ENCODE data around the gene ETS2. TPM values are rescaled to one million over a fixed set of nuclear protein-coding genes. Genes with fewer than 3 reads are reported as not detected.

ETS2 gene
- total and polyA plus RNA-seq, 2 donors: 91.7 to 113 TPM

- Histone ChIP-seq H3K27ac (ENCODE audit: low read depth) (no peak overlapping the region), H3K36me3 (ENCODE audit: insufficient read depth) (no peaks in the 10 kb centered on the region), H3K4me3 (ENCODE audit: low read depth, low read length) (no peak overlapping the region), H3K4me1 (ENCODE audit: insufficient read depth) (no peaks in the 10 kb centered on the region)
- DNase-seq (ENCODE audit: extremely low spot score): no peak
- 71% methylated on average over 4 of the region's 4 CpGs for WGBS
Measured at GRCh38 chr21:38788275-38788905, 17.3 kb upstream of the ETS2 start.

GRCh38 chr21:38789275-38789674 lies 16.5 kb upstream of the ETS2 start:
- H3K36me3 ChIP-seq (ENCODE audit: insufficient read depth): no peaks in the 10 kb centered on the region
- H3K4me3 ChIP-seq (ENCODE audit: low read depth, low read length): no peak overlapping the region
- 98% methylated on average over 3 of the region's 3 CpGs for WGBS
- no peak overlapping the region for H3K27ac ChIP-seq (ENCODE audit: low read depth)
- no peaks in the 10 kb centered on the region for H3K4me1 ChIP-seq (ENCODE audit: insufficient read depth)
- no peak for DNase-seq (ENCODE audit: extremely low spot score)

- no peak for DNase-seq (ENCODE audit: extremely low spot score)
- H3K36me3 ChIP-seq (ENCODE audit: insufficient read depth): no peaks in the 10 kb centered on the region
- WGBS: 62% methylated on average over 7 of the region's 7 CpGs
- no peak overlapping the region for H3K4me3 ChIP-seq (ENCODE audit: low read depth, low read length)
- H3K4me1 ChIP-seq (ENCODE audit: insufficient read depth): no peaks in the 10 kb centered on the region
- H3K27ac ChIP-seq (ENCODE audit: low read depth): no peak overlapping the region
Measured at GRCh38 chr21:38790059-38790458, 15.7 kb upstream of the ETS2 start.

- Histone ChIP-seq H3K4me3 (ENCODE audit: low read depth, low read length) (no peak overlapping the region), H3K36me3 (ENCODE audit: insufficient read depth) (no peaks in the 10 kb centered on the region), H3K27ac (ENCODE audit: low read depth) (no peak overlapping the region), H3K4me1 (ENCODE audit: insufficient read depth) (no peaks in the 10 kb centered on the region)
- WGBS: 53% methylated on average over 4 of the region's 4 CpGs
- DNase-seq (ENCODE audit: extremely low spot score): no peak
Measured at GRCh38 chr21:38790961-38791360, 14.8 kb upstream of the ETS2 start.

- no peak for DNase-seq (ENCODE audit: extremely low spot score)
- H3K36me3 ChIP-seq (ENCODE audit: insufficient read depth): no peaks in the 10 kb centered on the region
- 92% methylated on average over 5 of the region's 5 CpGs for WGBS
Measured at GRCh38 chr21:38792676-38793459, 12.9 kb upstream of the ETS2 start.

GRCh38 chr21:38793926-38794713 lies 11.6 kb upstream of the ETS2 start:
- H3K4me1 ChIP-seq (ENCODE audit: insufficient read depth): no peaks in the 10 kb centered on the region
- WGBS: 91% methylated on average over 16 of the region's 16 CpGs
- no peak overlapping the region for H3K27ac ChIP-seq (ENCODE audit: low read depth)
- DNase-seq (ENCODE audit: extremely low spot score): no peak
- no peak overlapping the region for H3K4me3 ChIP-seq (ENCODE audit: low read depth, low read length)
- H3K36me3 ChIP-seq (ENCODE audit: insufficient read depth): no peaks in the 10 kb centered on the region

More at GRCh38 chr21:38792676-38793459, 12.9 kb upstream of the ETS2 start:
- Histone ChIP-seq H3K27ac (ENCODE audit: low read depth) (no peak overlapping the region), H3K4me1 (ENCODE audit: insufficient read depth) (no peaks in the 10 kb centered on the region), H3K4me3 (ENCODE audit: low read depth, low read length) (no peak overlapping the region)

- no peaks in the 10 kb centered on the region for H3K36me3 ChIP-seq (ENCODE audit: insufficient read depth)
- DNase-seq (ENCODE audit: extremely low spot score): no peak
- WGBS: 91% methylated on average over 6 of the region's 6 CpGs
- no peak overlapping the region for H3K4me3 ChIP-seq (ENCODE audit: low read depth, low read length)
- H3K4me1 ChIP-seq (ENCODE audit: insufficient read depth): no peaks in the 10 kb centered on the region
- no peak overlapping the region for H3K27ac ChIP-seq (ENCODE audit: low read depth)
Measured at GRCh38 chr21:38794978-38795377, 10.8 kb upstream of the ETS2 start.

GRCh38 chr21:38795475-38795874 lies 10.3 kb upstream of the ETS2 start:
- no peaks in the 10 kb centered on the region for H3K36me3 ChIP-seq (ENCODE audit: insufficient read depth)
- no peak overlapping the region for H3K27ac ChIP-seq (ENCODE audit: low read depth)
- DNase-seq (ENCODE audit: extremely low spot score): no peak
- 94% methylated on average over 8 of the region's 8 CpGs for WGBS
- no peak overlapping the region for H3K4me3 ChIP-seq (ENCODE audit: low read depth, low read length)
- no peaks in the 10 kb centered on the region for H3K4me1 ChIP-seq (ENCODE audit: insufficient read depth)

- no peak overlapping the region for H3K4me3 ChIP-seq (ENCODE audit: low read depth, low read length)
- H3K4me1 ChIP-seq (ENCODE audit: insufficient read depth): no peaks in the 10 kb centered on the region
- no peaks in the 10 kb centered on the region for H3K36me3 ChIP-seq (ENCODE audit: insufficient read depth)
- DNase-seq (ENCODE audit: extremely low spot score): no peak
- H3K27ac ChIP-seq (ENCODE audit: low read depth): no peak overlapping the region
- WGBS: 90% methylated on average over 5 of the region's 5 CpGs
Measured at GRCh38 chr21:38796424-38796823, 9.3 kb upstream of the ETS2 start.

- Histone ChIP-seq H3K27ac (ENCODE audit: low read depth) (no peak overlapping the region), H3K36me3 (ENCODE audit: insufficient read depth) (no peaks in the 10 kb centered on the region), H3K4me3 (ENCODE audit: low read depth, low read length) (no peak overlapping the region), H3K4me1 (ENCODE audit: insufficient read depth) (no peaks in the 10 kb centered on the region)
- no peak for DNase-seq (ENCODE audit: extremely low spot score)
- WGBS: 81% methylated on average over 3 of the region's 3 CpGs
Measured at GRCh38 chr21:38797470-38797869, 8.3 kb upstream of the ETS2 start.

- 84% methylated on average over 6 of the region's 6 CpGs for whole genome bisulfite sequencing
Measured at GRCh38 chr21:38798081-38798480, 7.6 kb upstream of the ETS2 start.

GRCh38 chr21:38798481-38798882 lies 7.2 kb upstream of the ETS2 start:
- H3K4me3 ChIP-seq (ENCODE audit: low read depth, low read length): no peak overlapping the region
- H3K4me1 ChIP-seq (ENCODE audit: insufficient read depth): no peaks in the 10 kb centered on the region
- H3K36me3 ChIP-seq (ENCODE audit: insufficient read depth): no peaks in the 10 kb centered on the region
- WGBS: 78% methylated on average over 7 of the region's 7 CpGs
- DNase-seq (ENCODE audit: extremely low spot score): no peak
- no peak overlapping the region for H3K27ac ChIP-seq (ENCODE audit: low read depth)

More at GRCh38 chr21:38798081-38798480, 7.6 kb upstream of the ETS2 start:
- Histone ChIP-seq H3K4me1 (ENCODE audit: insufficient read depth) (no peaks in the 10 kb centered on the region), H3K4me3 (ENCODE audit: low read depth, low read length) (no peak overlapping the region), H3K27ac (ENCODE audit: low read depth) (no peak overlapping the region), H3K36me3 (ENCODE audit: insufficient read depth) (no peaks in the 10 kb centered on the region)
- no peak for DNase-seq (ENCODE audit: extremely low spot score)

GRCh38 chr21:38800046-38800758 lies 5.5 kb upstream of the ETS2 start:
- WGBS: 95% methylated on average over 5 of the region's 5 CpGs
- no peak overlapping the region for H3K4me3 ChIP-seq (ENCODE audit: low read depth, low read length)
- DNase-seq (ENCODE audit: extremely low spot score): no peak

More at GRCh38 chr21:38800046-38800758, 5.5 kb upstream of the ETS2 start:
- Histone ChIP-seq H3K4me1 (ENCODE audit: insufficient read depth) (no peaks in the 10 kb centered on the region), H3K36me3 (ENCODE audit: insufficient read depth) (no peaks in the 10 kb centered on the region), H3K27ac (ENCODE audit: low read depth) (no peak overlapping the region)

All from urinary bladder (tissue), 4 donors.